Nephron progenitor cell (in vitro differentiated cells): ENCODE measurements around the gene DEXI.
A peak's percentile ranks its signal among the peaks of the same experiment; 100 is the strongest.
"Not testable (repeated sequence)": the region's sequence is repeated elsewhere in the genome, so short reads cannot be mapped to it uniquely, and the experiment has no call there.

Experiments
- DNase-seq: peaks from one replicate; pipeline ENCODE4 v3.0.0; 2021
- H3K27ac Mint-ChIP-seq: 2 replicates; pipeline ENCODE4 v1.8.0; 2021; ENCODE audit warnings: mild to moderate bottlenecking, moderate library complexity, mixed read lengths
- H3K27me3 Mint-ChIP-seq: 2 replicates; pipeline ENCODE4 v1.8.0; 2021; ENCODE audit warnings: mild to moderate bottlenecking, low read depth, mixed read lengths; ENCODE audit not compliant: poor library complexity
- H3K36me3 Mint-ChIP-seq: 2 replicates; pipeline ENCODE4 v1.8.0; 2021; ENCODE audit warnings: low read depth, mixed read lengths
- H3K4me1 Mint-ChIP-seq: 2 replicates; pipeline ENCODE4 v1.8.0; 2021; ENCODE audit warnings: mixed read lengths
- H3K4me3 Mint-ChIP-seq: 2 replicates; pipeline ENCODE4 v1.8.0; 2021; ENCODE audit warnings: mild to moderate bottlenecking, moderate library complexity, mixed read lengths
- H3K9me3 Mint-ChIP-seq: 2 replicates; pipeline ENCODE4 v1.8.0; 2021; ENCODE audit warnings: mild to moderate bottlenecking, moderate library complexity, mixed read lengths
- TF ChIP-seq, protein P1 (sequence below): fragments of 200-600 bp; sonication (generic); IDR thresholded peaks from 2 replicates; pipeline ENCODE4 v1.5.0; 2021; ENCODE audit warnings: antibody characterized with exemption

Gene DEXI

DNA sequence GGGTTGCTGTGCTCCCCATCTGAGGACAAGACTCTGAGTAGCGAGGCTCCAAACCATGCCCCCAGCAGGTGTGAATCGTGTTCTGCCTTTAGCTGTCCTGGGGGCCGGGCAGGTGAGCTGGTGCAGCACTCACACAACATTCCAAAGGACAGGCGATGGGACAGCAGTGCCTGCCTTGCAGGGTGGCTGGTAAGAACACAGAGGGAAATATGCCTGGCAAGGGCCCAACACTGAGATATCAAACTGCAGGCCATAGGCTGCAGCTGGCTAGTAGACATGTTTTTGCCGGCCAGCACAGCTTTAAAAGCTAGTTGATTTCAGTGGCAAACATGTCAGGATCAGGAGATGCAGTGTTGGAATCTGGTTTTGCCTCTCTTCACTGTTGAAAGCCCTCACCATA, 25.7 kb upstream of the DEXI start:
- DNase-seq = no peak

DNA sequence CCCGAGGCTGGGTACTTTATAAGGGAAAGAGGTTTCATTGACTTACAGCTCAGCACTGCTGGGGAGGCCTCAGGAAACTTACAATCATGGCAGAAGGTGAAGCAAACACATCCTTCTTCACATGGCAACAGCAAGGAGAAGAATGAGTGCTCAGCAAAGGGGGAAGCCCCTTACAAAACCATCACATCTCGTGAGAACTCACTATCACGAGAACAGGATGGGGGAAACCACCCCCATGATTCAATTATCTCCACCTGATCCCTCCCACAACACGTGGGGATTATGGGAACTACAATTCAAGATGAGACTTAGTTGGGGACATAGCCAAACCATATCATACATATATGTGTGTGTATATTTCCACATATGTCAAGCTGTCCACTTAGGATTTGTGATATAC, 24.3 kb upstream of the DEXI start:
- H3K4me3 Mint-ChIP-seq, H3K4me1 Mint-ChIP-seq, H3K27me3 Mint-ChIP-seq, H3K27ac Mint-ChIP-seq, H3K9me3 Mint-ChIP-seq, DNase-seq: not testable (repeated sequence)
- H3K36me3 Mint-ChIP-seq = peaks cover 18% of the 10 kb centered on the region

More for the DNA sequence above, 25.7 kb upstream of the DEXI start:
- no peak overlapping the region for H3K27ac Mint-ChIP-seq
- TF ChIP-seq, protein P1, sequence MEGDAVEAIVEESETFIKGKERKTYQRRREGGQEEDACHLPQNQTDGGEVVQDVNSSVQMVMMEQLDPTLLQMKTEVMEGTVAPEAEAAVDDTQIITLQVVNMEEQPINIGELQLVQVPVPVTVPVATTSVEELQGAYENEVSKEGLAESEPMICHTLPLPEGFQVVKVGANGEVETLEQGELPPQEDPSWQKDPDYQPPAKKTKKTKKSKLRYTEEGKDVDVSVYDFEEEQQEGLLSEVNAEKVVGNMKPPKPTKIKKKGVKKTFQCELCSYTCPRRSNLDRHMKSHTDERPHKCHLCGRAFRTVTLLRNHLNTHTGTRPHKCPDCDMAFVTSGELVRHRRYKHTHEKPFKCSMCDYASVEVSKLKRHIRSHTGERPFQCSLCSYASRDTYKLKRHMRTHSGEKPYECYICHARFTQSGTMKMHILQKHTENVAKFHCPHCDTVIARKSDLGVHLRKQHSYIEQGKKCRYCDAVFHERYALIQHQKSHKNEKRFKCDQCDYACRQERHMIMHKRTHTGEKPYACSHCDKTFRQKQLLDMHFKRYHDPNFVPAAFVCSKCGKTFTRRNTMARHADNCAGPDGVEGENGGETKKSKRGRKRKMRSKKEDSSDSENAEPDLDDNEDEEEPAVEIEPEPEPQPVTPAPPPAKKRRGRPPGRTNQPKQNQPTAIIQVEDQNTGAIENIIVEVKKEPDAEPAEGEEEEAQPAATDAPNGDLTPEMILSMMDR = no peak
- H3K9me3 Mint-ChIP-seq = no peaks in the 10 kb centered on the region
- H3K36me3 Mint-ChIP-seq = peaks cover 14% of the 10 kb centered on the region
- peaks cover 22% of the 10 kb centered on the region for H3K4me1 Mint-ChIP-seq
- no peak overlapping the region for H3K4me3 Mint-ChIP-seq
- no peaks in the 10 kb centered on the region for H3K27me3 Mint-ChIP-seq

DNA sequence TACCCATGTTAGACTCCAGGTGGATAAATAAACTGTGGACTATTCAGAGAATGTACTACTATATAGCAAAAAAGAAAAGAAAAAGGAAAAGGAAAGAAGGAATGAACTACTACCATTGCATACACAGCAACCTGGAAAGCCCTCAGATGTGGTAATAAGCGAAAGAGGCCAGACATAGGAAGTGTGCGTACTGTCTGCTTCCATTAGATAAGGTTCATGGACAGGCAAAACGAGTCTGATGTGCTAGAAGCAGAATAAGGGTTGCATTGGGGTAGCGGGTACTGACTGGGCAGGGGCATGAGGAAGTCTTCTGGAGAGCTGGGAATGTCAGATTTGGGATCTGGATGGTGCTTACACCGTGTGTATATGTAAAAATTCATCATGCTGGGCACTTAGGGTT, 23.9 kb upstream of the DEXI start:
- no peaks in the 10 kb centered on the region for H3K9me3 Mint-ChIP-seq
- H3K4me3 Mint-ChIP-seq = no peak overlapping the region
- H3K4me1 Mint-ChIP-seq = peaks cover 6% of the 10 kb centered on the region
- H3K27me3 Mint-ChIP-seq = no peaks in the 10 kb centered on the region
- H3K27ac Mint-ChIP-seq = no peak overlapping the region
- DNase-seq = no peak
- TF ChIP-seq, protein P1 = no peak
- peaks cover 16% of the 10 kb centered on the region for H3K36me3 Mint-ChIP-seq

DNA sequence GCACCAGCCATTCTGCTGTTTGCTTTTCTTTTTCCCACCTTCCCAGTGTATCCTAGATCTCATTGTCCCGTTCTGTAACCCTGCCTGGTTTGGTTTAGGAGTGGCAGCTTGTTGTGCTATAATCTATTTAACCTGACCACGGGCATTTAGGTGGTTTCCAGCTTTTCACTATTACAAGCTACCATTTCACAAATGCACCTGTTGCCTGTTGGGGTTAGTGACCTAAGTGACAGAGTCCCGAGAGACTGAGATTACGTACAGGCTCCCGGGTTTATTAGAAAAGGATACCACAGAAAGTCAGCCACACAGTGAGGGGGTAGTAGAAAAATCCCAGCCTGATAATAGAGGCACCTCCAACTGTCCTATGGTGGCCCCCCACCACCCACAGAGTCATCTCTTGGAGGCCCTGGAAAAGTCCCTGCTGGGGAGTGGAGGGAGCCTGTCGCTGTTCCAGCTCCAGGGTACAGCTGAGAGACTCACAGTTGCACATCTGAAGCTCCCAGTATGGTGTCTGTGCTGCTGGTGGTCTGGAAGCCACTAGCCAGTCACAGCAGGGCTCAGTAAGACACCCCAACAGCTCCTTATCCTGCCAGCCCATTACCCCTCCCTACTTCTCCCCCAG, 23.3 kb upstream of the DEXI start:
- no peak for DNase-seq
- Mint-ChIP-seq H3K27me3 (no peaks in the 10 kb centered on the region), H3K36me3 (peaks cover 10% of the 10 kb centered on the region), H3K4me3 (no peak overlapping the region), H3K9me3 (no peaks in the 10 kb centered on the region), H3K4me1 (peaks cover 6% of the 10 kb centered on the region), H3K27ac (no peak overlapping the region)
- TF ChIP-seq, protein P1 = no peak

DNA sequence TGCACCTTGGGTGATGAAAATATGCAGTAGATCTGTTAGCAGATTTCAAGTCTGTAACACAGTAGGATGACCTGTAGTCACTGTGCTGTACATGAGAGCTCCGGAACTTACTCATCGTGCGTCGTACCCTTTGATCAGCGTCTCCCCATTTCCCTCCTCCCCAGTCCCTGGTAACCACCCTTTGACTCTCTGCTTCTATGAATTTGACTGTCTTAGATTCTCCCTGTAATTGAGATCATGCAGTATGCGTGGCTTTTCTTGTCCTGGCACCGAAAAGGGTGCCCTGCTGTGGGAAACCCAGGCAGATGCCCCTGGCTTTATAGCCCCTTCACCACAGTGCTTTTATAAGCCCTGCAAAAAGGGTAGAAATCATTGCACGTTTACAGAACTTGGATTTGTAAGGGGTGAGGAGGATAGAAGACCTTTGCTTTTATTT, 22.6 kb upstream of the DEXI start:
- Mint-ChIP-seq H3K27ac (no peak overlapping the region), H3K4me3 (no peak overlapping the region), H3K27me3 (no peaks in the 10 kb centered on the region), H3K36me3 (peaks cover 10% of the 10 kb centered on the region), H3K4me1 (peaks cover 6% of the 10 kb centered on the region), H3K9me3 (no peaks in the 10 kb centered on the region)
- no peak for DNase-seq
- TF ChIP-seq, protein P1 = no peak

DNA sequence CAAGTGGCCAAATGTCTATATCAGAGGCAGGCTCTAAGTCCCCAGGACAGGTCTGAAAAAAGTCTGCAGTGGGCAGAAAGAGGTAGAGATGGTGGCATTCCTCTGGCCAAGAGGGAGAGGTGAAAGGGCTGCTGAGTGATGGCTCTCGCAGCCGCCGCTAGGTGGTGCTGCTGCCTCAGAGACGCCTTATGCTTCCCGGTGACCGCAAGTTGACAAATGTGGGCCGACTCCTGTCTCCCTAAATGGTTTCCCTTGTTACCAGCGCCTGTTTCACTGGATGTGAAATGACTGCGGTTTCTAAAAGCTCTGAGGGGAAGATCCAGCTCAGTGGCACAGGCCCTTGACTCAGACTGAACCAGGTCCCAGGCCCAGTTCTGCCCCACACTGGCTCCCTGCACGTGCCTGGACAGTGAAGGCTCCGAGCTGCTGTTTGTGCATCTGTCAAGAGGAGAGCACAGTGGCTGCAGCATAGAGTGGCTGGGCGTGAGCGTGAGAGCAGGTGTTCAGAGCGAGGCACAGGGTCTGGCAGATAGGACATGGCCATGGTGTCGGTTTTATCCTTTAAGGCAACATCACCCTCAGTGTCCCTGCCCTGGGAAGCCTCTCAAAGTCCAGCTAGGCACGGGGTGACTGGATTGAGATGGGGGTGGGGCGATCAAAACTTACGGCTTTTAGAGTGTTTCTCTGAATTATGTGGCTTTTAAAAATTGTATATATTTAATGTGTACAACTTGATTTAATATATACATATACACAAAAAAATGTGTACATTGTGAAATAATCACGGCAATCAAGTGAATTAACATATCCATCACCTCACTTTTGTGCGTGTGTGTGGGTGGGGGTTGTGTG, 22.0 kb upstream of the DEXI start:
- Mint-ChIP-seq H3K4me3 (no peak overlapping the region), H3K9me3 (no peaks in the 10 kb centered on the region), H3K36me3 (peaks cover 10% of the 10 kb centered on the region), H3K27me3 (no peaks in the 10 kb centered on the region), H3K27ac (no peak overlapping the region), H3K4me1 (peaks cover 6% of the 10 kb centered on the region)
- TF ChIP-seq, protein P1 = peak; percentile 97
- DNase-seq = peak; percentile 91
